Stimulated activated CD4-positive, alpha-beta T cell treated with anti-CD3 and anti-CD28 coated beads, Interleukin-2, amount 100 ng/mL, for 48 hours (primary cell): ENCODE data around the gene POTEE.
"Not testable (repeated sequence)": the region's sequence is repeated elsewhere in the genome, so short reads cannot be mapped to it uniquely, and the experiment has no call there.

Experiments used
- DNase-seq, 2 donors: peaks; one replicate each; pipeline ENCODE4 v3.0.0-alpha.2; 2020

Gene POTEE

DNA sequence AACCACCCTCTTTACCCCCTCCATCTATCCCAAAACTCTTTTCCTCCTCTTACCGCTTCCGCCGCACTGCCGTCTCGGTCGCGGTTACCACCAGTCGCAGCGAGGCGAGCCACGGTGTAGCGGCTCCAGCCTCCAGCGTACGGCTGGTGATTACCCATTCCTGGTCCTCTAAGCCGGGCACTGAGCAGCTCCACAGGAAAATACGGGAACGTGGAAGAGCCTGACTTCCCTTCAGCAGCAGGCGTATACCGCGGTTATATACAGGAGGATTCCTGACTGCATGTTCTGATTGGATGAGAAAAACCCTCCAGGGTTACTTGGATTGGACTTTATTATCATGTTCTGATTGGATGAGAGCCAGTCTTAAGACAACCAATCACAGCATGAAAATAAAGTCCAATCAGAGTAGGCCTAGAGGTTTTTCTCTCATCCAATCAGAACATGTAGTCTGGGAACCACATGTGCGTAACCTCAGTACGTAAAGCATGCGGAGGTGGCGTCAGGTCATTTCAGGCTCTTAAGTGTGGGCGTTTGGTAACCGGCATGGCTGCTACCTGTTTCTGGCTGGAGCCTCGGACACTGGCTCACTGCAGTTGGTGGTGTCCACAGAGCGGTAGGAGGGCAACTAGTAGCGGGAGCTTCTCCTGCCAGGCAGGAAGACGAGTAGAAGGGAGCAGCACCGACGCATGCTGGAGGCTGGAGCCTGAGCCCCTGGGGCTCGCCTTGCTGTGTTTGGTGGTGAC is at the start of gene POTEE:
Gene POTEE, plus strand, starts transcription at position 507 of the 743 bp plus-strand sequence. CDS start 8,867 bp downstream, outside the sequence.
- DNase-seq: not testable (repeated sequence)

DNA sequence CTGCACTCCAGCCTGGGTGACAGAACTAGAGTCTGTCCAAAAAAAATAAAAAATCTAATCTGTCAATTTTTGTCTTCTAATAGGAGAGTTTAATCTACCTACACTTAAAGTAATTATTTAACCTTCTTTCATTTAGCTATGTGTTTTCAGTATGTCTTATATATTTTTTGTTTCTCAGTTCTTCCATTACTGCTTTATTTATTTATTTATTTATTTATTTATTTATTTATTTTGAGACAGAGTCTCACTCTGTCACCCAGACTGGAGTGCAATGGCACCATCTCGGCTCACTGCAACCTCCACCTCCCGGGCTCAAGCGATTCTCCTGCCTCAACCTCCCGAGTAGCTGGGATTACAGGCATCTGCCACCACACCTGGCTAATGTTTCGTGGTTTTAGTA is 43.8 kb upstream of the POTEE start:
- not testable (repeated sequence) for DNase-seq

DNA sequence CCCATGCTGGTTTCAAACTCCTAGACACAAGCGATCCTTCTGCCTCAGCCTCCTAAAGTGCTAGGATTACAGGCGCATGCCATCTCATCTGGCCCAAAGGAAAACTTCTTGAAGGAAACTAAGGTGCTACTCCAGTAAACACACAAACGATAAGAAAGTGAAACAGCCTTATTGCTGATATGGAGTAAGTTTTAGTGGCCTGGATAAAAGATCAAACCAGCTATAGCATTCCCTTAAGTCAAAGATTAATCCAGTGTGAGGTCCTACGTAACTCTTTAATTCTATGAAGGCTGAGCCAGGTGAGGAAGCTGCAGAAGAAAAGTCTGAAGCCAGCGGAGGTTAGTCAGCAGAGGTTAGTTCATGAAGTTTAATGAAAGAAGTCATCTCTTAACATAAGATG is 40.8 kb upstream of the POTEE start:
- no peak for DNase-seq

DNA sequence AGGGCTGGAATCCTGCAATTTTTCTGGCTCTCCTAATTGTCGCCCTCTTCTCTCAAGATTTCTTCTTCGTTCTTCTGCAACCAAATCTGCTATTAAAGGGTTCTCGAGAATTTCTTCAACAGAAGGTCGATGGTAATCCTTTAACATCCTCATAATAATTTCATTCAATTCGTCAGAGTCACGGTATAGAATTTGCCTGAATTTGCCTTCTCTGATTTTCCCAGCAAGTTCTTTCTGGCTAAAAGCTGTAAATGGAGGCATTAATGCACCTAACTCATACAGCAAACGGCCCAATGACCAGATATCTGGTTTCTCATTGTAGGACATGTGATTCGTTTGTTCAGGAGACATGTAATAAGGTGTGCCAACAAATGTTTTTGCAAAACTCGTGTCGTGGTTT is 31.3 kb upstream of the POTEE start:
- not testable (repeated sequence) for DNase-seq

DNA sequence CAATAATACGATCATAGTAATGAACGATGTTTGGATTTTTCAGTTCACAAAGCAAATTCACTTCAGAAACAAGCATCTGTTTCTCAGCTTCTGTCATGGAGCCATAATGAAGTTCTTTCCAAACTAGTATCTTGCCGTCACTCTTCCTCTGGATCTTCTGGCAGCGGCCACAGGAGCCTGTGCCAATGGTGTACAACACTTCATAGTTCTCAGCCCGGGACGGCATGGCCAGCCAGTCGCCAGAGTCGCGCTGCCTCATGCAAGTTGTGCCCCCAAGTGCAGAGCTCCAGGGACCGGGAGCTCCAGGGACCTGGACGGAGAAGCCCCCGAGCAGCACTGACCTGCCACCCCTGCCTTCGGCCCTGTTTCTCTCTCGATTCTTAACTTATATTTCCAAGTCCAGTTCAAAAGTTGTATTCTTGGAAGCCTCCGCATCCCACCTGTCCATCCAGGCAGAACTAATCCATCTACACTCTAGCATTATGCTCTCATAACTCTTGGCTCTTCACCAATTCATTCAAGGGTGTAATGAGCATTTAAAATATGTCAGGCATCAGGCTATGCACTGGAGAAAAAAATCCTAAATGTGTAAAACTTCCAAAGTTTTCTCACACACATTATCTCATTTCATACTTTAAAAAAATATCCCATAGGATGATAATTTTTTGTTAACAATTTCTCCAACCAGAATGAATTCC is 30.5 kb upstream of the POTEE start:
- not testable (repeated sequence) for DNase-seq

DNA sequence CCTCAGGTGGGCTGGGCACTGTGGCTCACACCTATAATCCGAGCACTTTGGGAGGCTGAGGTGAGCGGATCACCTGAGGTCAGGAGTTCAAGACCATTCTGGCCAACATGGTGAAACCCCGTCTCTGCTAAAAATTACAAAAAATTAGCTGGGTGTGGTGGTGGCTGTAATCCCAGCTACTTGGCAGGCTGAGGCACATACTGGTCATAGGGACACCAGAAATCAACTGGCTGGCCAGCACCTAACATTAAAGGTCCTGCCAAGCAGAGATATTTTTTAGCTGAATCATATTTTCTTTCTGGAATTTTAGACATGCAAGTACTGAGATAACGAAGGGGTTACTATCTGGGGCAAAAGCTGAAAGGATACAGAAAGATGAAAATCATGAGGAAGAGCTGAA is 27.9 kb upstream of the POTEE start:
- not testable (repeated sequence) for DNase-seq

DNA sequence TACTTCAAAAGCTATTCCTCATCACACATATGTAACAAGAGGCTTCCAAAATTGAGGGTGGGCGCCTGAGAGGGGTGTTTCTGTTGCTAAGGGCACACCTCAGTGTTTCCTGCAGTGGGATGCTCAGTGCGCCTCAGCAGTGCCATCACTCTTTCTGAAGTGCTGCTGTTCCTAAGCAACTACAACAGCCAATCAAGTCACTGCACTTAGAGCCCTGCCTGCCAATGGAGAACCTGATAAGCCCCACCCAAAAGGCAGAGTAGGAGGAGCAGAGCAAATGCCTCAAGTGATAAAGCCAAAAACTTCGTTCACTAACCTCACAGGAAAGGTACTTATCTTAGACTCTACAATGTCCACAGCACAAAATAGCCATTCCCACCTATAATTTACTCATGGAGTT is 15.9 kb upstream of the POTEE start:
- not testable (repeated sequence) for DNase-seq

DNA sequence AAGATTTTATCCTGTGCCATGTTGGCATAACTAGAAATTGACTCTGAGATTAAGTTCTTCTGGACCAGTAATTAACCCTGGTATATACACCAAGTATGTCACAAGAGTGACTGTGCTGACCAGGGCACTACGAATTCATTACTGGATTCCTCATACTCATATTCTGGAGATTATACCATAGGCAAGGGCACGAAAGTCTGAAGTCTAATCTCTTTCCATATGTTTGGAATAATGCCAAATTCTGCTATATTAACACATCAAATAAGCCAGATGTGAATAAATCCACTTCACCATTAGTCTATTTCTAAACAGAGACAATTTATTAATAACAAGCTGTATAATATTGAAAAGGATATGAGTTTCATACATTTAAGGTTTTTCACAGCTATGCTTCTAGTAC is 13.2 kb upstream of the POTEE start:
- not testable (repeated sequence) for DNase-seq

DNA sequence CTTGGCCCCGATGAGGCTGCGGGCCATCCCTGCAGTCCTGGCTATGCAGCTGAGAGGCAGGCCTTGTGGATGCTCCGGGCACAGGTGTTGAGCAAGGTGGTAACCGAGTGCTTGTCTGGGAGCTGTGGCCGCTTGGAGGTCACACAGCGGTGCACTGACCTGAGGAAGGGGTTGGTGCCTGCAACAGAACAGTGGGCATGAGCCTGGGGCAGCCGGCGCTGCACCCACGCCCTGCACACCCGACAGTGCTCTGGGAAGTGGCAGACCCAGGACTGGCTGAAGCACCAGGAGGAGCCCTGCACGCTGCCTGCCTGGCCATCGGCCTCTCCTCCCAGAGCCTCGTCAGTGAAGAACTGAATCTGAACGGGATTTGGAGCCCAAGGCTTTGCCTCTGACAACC is 8.2 kb upstream of the POTEE start:
- DNase-seq: no peak

DNA sequence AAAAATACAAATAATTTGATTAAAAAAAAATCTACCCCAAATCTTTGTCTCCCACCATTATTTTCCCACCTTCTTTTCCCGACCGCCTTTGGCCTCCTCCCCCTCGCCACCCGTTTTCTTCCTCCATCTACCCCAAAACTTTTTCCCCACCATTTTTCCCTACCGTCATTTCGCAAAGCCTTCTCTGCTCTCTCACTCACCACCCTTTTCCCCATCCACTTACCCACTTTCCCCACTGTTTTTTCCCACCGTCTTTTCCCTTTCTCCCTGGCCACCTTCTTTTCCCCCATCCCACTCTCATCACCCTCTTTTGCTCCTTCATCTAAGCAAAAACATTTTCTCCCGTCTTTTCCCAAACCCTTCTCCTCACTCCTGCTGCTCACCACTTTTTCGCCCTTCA is 1.5 kb upstream of the POTEE start:
- DNase-seq: not testable (repeated sequence)

DNA sequence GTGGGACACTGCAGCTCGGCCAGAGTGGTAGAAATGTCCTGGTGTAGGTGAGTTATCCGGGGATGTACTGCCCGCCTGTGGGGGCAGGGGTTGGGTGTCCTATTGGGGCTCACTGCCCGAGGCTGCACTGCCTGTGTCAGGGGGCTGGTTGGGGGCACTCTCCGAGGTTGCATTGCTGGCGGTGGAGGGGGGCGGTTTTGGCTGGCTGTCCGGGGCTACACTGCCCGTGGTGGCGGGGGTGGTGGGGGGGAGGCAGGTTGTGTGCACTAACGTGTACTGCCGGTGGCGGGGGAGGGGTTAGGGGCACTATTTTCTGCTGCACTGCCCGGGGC is 403 bp downstream of the POTEE start:
- DNase-seq: not testable (repeated sequence)

DNA sequence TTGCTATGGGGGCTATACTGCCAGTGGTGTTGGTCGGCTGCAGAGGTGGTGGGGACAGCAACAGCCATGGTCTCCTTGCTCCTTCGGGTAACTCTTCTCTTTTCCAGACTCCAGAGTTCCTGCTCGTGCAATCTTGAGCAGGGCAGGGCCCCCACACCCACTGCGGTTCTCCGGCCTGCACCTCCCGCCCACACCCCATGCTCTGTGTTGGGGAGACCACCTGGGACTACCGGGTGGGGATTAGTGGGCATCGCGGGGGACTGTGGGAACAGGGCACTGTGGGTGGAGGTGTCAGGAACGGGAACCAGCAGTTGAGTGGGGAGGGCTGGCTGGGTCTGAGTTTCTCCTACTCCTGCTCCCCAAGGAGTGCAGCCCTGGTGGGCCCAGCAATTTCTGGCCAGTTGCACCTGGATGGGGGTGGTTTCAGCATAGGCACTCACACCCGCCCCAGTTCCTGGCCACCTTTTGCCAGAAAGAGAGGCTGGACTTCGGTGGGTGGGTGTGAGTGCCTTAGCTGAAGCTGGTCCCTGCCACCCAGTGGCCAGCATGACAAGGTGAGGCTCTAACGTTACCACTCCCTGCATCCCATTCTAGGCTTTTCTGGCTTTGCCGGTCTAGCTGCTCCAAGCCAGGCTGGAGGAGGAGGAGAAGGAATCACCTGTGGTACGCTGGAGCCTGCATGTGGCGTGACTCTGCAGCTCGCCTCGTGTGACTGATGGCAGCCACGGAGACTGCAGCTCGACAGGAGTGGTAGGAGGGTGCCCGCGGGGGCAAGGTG is 1.3 kb downstream of the POTEE start:
- DNase-seq: not testable (repeated sequence)

DNA sequence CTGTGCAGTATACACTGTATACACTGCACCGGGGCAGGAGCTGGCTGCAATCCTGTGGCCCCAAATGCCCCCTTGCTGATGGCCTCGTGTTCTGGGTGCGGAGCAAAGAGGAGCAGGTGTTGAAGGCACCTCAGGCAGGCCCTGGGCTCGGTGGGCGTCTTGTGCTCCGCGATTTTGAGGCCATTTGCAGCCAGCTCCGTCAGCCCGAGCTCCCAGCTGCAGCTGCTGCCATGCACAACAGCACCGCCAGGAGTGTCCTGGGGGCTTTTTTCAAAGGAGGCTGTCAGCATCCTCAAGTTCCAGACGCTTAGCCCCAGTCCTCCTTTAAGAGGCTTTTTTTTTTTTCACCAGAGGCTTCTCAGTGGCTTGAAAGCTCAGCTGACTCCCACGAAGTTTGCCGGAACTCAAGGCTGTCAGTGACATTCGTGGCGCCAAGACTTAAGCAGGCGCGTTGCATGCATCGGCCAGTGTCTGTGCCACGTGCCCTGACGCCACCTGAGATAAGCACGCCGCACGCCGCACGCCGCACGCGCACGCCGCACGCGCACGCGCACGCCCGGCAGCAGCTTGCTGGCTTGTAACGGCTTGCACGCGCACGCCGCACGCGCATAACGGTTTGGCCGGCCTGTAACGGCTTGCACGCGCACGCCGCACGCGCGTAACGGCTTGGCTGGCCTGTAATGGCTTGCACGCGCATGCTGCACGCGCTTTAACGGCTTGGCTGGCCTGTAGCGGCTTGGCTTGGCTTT is 8.1 kb downstream of the POTEE start:
- not testable (repeated sequence) for DNase-seq

DNA sequence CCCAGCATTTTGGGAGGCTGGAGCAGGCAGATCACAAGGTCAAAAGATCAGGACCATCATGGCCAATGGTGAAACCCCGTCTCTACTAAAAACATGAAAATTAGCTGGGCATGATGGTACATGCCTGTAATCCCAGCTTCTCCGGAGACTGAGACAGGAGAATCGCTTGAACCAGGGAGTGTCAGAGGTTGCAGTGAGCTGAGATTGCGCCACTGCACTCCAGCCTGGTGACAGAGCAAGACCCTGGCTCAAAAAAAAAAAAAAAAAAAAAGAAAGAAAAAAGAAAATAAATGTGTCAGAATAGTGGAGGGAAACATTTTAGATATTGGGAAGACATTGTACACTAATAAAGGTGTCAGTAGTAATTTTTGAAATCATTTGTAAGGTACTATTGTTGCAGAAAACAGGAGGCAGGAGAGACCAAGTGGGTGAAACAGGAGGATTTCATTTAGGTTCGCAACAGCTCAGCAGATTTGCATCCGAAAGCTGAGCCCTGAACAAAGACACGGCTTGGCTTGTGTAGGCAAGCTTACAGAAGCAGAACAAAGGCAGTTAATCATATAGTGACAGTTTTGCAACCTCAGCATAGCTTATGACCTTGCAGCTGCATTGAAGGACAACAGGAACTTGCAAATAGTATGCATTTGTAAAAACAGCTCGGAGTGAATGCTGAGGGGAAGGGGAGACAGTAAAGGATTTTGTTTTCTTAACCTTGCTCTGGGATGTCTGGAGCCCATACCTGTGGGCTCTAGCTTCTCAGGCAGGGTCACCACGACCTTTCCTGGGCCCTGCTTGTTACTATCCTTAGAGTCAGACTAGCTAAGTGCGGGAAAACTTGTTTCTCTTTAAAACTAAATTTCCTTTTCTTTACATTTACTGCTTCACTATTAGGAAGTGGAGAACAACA is 26.5 kb downstream of the POTEE start:
- not testable (repeated sequence) for DNase-seq
